HepG2 (cell line): ENCODE measurements around the gene NEURL2. TPM values are rescaled to one million over a fixed set of nuclear protein-coding genes. Genes with fewer than 3 reads are reported as not detected.
A peak's percentile ranks its signal among the peaks of the same experiment; 100 is the strongest.

Experiments
- DNMT3B ChIP-seq: conservative IDR thresholded peaks from 2 replicates; pipeline ENCODE4 v1.6.1; 2016; ENCODE audit warnings: missing biosample characterization, control low read depth
- FOSL2 ChIP-seq: sonication (generic); formaldehyde crosslinking; IDR thresholded peaks from 2 replicates; pipeline ENCODE4 v1.4.0; 2020; ENCODE audit warnings: missing genetic modification reagents
- MEIS1 ChIP-seq: sonication (generic); formaldehyde crosslinking; IDR thresholded peaks from 2 replicates; pipeline ENCODE4 v1.9.0; 2021; ENCODE audit warnings: mild to moderate bottlenecking, missing genetic modification reagents, moderate library complexity, borderline replicate concordance
- PAWR ChIP-seq: sonication (generic); formaldehyde crosslinking; IDR thresholded peaks from 2 replicates; pipeline ENCODE4 v1.4.0; 2020; ENCODE audit warnings: missing genetic modification reagents, mild to moderate bottlenecking, borderline replicate concordance
- PRDM15 ChIP-seq: sonication (generic); formaldehyde crosslinking; IDR thresholded peaks from 2 replicates; pipeline ENCODE4 v1.4.0; 2020; ENCODE audit warnings: missing genetic modification reagents
- TSC22D2 ChIP-seq: sonication (generic); formaldehyde crosslinking; IDR thresholded peaks from 2 replicates; pipeline ENCODE4 v1.5.1; 2020; ENCODE audit warnings: missing genetic modification reagents, mild to moderate bottlenecking, borderline replicate concordance
- ZNF121 ChIP-seq: sonication (generic); formaldehyde crosslinking; IDR thresholded peaks from 2 replicates; pipeline ENCODE4 v1.5.0; 2020; ENCODE audit warnings: mild to moderate bottlenecking, missing genetic modification reagents
- ZNF264 ChIP-seq: sonication (generic); formaldehyde crosslinking; IDR thresholded peaks from 2 replicates; pipeline ENCODE4 v1.4.0; 2020; ENCODE audit warnings: missing genetic modification reagents
- ZNF567 ChIP-seq: sonication (generic); formaldehyde crosslinking; IDR thresholded peaks from 2 replicates; pipeline ENCODE4 v1.8.1; 2023; ENCODE audit warnings: mild to moderate bottlenecking, missing genetic modification reagents, borderline replicate concordance
- ZNF704 ChIP-seq: sonication (generic); formaldehyde crosslinking; IDR thresholded peaks from 2 replicates; pipeline ENCODE4 v1.8.1; 2023; ENCODE audit warnings: mild to moderate bottlenecking, inconsistent platforms, moderate library complexity, missing genetic modification reagents, borderline replicate concordance
- ZNF724P ChIP-seq: sonication (generic); formaldehyde crosslinking; IDR thresholded peaks from 2 replicates; pipeline ENCODE4 v1.8.0; 2022; ENCODE audit warnings: missing genetic modification reagents, borderline replicate concordance
- polyA plus RNA-seq, 8 experiments: library from polyadenylated mRNA; depleted of rRNA in 3 of 8; stranded (reverse) in 7 of 8; unstranded in 1 of 8; fragments of >200 nt; fragmentation: Illumina TruSeq in 4 of 8; extraction: Trizol in 4 of 8; gene quantifications; 2 replicates each; pipeline versions ENCODE4 v1.2.1 to v1.2.3, GENCODE V29; 2011 to 2016; ENCODE audit warnings: low read depth in 4 of 8, missing spikeins in 1 of 8, mixed read lengths in 1 of 8; ENCODE audit not compliant: insufficient read depth in 1 of 8
- total RNA-seq, 5 experiments: library from RNA; depleted of rRNA; stranded (reverse); fragments of >200 nt; fragmentation: Illumina TruSeq; extraction: Trizol; gene quantifications; 2 replicates each; pipeline ENCODE4 v1.2.3, GENCODE V29; 2016; ENCODE audit warnings: low read depth in 1 of 5
- TF ChIP-seq, protein P1 (sequence below): sonication (generic); formaldehyde crosslinking; IDR thresholded peaks from 2 replicates; pipeline ENCODE4 v1.5.0; 2020; ENCODE audit warnings: mild to moderate bottlenecking, missing genetic modification reagents
- TF ChIP-seq, protein P2 (sequence below): sonication (generic); formaldehyde crosslinking; IDR thresholded peaks from 2 replicates; pipeline ENCODE4 v1.4.0; 2020; ENCODE audit warnings: missing genetic modification reagents, borderline replicate concordance
- TF ChIP-seq, protein P3 (sequence below): sonication (generic); formaldehyde crosslinking; conservative IDR thresholded peaks from 2 replicates; pipeline ENCODE4 v1.4.0; 2020; ENCODE audit warnings: mild to moderate bottlenecking, missing genetic modification reagents, moderate library complexity

NEURL2 gene
- total and polyA plus RNA-seq, 2 of the 13 experiments (the other 11 are each of a cell fraction or from before 2014, with no cell fraction given), result 7.2 to 9.7 TPM

GRCh38 chr20:45921337-45922189 lies 30.6 kb upstream of the NEURL2 start (continued):
- TF ChIP-seq, protein P1, sequence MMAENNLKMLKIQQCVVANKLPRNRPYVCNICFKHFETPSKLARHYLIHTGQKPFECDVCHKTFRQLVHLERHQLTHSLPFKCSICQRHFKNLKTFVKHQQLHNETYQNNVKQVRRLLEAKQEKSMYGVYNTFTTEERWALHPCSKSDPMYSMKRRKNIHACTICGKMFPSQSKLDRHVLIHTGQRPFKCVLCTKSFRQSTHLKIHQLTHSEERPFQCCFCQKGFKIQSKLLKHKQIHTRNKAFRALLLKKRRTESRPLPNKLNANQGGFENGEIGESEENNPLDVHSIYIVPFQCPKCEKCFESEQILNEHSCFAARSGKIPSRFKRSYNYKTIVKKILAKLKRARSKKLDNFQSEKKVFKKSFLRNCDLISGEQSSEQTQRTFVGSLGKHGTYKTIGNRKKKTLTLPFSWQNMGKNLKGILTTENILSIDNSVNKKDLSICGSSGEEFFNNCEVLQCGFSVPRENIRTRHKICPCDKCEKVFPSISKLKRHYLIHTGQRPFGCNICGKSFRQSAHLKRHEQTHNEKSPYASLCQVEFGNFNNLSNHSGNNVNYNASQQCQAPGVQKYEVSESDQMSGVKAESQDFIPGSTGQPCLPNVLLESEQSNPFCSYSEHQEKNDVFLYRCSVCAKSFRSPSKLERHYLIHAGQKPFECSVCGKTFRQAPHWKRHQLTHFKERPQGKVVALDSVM, result peak; percentile 94
- TF ChIP-seq ZNF567 (no peak), FOSL2 (CRISPR knock-in tag) (0 out of 2 replicates have a peak, but pooled peaks have one; percentile 27), ZNF704 (CRISPR knock-in tag) (no peak), ZNF724P (CRISPR knock-in tag) (no peak), ZNF264 (CRISPR knock-in tag) (0 out of 2 replicates have a peak, but pooled peaks have one; percentile 33), ZNF121 (CRISPR knock-in tag) (peak; percentile 100), MEIS1 (CRISPR knock-in tag) (peak; percentile 43; the same call in 1 of the 2 replicates), DNMT3B (CRISPR knock-in tag) (no peak), PRDM15 (CRISPR knock-in tag) (0 out of 2 replicates have a peak, but pooled peaks have one; percentile 14), TSC22D2 (CRISPR knock-in tag) (0 out of 2 replicates have a peak, but pooled peaks have one; percentile 38), PAWR (CRISPR knock-in tag) (no peak)
- TF ChIP-seq, protein P2, sequence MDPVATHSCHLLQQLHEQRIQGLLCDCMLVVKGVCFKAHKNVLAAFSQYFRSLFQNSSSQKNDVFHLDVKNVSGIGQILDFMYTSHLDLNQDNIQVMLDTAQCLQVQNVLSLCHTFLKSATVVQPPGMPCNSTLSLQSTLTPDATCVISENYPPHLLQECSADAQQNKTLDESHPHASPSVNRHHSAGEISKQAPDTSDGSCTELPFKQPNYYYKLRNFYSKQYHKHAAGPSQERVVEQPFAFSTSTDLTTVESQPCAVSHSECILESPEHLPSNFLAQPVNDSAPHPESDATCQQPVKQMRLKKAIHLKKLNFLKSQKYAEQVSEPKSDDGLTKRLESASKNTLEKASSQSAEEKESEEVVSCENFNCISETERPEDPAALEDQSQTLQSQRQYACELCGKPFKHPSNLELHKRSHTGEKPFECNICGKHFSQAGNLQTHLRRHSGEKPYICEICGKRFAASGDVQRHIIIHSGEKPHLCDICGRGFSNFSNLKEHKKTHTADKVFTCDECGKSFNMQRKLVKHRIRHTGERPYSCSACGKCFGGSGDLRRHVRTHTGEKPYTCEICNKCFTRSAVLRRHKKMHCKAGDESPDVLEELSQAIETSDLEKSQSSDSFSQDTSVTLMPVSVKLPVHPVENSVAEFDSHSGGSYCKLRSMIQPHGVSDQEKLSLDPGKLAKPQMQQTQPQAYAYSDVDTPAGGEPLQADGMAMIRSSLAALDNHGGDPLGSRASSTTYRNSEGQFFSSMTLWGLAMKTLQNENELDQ (CRISPR knock-in tag), result no peak
- TF ChIP-seq, protein P3, sequence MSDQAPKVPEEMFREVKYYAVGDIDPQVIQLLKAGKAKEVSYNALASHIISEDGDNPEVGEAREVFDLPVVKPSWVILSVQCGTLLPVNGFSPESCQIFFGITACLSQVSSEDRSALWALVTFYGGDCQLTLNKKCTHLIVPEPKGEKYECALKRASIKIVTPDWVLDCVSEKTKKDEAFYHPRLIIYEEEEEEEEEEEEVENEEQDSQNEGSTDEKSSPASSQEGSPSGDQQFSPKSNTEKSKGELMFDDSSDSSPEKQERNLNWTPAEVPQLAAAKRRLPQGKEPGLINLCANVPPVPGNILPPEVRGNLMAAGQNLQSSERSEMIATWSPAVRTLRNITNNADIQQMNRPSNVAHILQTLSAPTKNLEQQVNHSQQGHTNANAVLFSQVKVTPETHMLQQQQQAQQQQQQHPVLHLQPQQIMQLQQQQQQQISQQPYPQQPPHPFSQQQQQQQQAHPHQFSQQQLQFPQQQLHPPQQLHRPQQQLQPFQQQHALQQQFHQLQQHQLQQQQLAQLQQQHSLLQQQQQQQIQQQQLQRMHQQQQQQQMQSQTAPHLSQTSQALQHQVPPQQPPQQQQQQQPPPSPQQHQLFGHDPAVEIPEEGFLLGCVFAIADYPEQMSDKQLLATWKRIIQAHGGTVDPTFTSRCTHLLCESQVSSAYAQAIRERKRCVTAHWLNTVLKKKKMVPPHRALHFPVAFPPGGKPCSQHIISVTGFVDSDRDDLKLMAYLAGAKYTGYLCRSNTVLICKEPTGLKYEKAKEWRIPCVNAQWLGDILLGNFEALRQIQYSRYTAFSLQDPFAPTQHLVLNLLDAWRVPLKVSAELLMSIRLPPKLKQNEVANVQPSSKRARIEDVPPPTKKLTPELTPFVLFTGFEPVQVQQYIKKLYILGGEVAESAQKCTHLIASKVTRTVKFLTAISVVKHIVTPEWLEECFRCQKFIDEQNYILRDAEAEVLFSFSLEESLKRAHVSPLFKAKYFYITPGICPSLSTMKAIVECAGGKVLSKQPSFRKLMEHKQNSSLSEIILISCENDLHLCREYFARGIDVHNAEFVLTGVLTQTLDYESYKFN (CRISPR knock-in tag), result 0 out of 2 replicates have a peak, but pooled peaks have one; percentile 52
